ENCODE measurements around the gene CASP6. TPM values are rescaled to one million over a fixed set of nuclear protein-coding genes. Genes with fewer than 3 reads are reported as not detected.
"Not testable (repeated sequence)": the region's sequence is repeated elsewhere in the genome, so short reads cannot be mapped to it uniquely, and the experiment has no call there.

Gene CASP6
- total RNA-seq, 2 donors from 2014 or later = 7.6 to 15.8 TPM

DNA sequence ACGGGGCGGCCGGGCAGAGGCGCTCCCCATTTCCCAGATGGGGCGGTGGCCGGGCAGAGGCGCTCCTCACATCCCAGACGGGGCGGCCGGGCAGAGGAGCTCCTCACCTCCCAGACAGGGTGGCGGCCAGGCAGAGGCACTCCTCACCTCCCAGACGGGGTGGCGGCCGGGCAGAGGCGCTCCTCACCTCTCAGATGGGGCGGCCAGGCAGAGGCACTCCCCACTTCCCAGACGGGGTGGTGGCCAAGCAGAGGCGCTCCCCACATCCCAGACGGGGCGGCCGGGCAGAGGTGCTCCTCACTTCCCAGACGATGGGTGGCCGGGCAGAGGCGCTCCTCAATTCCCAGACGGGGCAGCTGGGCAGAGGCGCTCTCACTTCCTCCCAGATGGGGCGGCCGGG lies 24.8 kb downstream of the CASP6 start:
- intact Hi-C loops (cut with DNase I); ATAC-seq; DNase-seq: not testable (repeated sequence)

DNA sequence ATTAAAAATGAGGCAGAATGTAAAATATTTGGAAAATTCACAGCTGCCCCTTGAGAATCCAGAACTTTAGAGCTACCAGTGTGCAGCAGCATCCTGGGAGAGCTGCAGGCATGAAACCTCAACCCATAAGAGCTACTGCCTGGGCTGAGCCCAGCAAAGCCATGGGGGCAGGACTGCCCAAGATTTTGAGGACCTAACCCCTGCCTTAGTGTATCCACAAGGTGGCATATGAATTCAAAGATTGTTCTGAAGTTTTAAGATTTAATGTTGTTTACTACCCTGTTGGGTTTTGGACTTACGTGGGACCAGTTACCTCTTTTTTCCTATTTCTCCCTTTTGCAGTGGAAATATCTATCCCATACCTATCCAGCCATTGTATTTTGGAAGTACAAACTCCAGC lies 26.4 kb downstream of the CASP6 start:
- DNase-seq = no peak
- no peak for ATAC-seq
- intact Hi-C loops (cut with DNase I) = no loop called here

DNA sequence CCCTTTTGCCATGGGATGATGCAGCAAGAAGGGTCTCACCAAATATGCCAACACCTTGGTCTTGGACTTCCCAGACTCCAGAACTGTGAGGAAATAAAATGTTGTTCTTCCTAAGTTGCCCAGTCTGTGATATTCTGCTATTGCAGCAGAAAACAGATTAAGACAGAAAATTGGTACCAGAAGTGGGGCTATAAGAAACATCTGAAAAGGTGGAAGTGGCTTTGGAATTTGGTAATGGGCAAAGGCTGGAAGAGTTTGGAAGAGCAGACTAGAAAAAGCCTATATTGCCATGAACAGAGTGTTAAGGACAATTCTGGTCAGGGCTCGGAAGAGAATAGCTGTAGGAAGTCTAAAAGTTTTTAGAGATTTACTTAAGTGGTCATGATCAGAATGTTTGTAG lies 27.4 kb downstream of the CASP6 start:
- intact Hi-C loops (cut with DNase I) = no loop called here
- ATAC-seq = no peak

DNA sequence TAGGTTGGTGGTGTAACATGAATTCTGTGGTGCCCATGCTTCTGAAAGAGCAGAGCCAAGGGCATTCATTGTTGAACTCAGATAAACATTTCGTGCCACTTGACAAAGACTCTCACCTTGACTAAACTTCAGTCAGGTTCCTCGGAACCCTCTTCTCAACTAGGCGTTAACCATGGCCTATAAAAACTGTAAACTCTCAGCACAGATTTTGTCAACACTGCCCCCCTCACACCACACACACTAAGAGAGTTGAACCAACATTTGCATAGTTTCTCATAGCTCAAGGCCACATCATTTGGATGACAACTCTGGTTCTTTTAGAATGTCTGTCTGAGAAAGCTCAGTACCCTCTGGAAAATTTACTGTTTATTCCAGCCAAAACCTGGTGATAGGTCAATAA lies 28.1 kb downstream of the CASP6 start:
- no peak for DNase-seq
- no peak for ATAC-seq
- intact Hi-C loops (cut with DNase I) = no loop called here

More for the DNA sequence above, 27.4 kb downstream of the CASP6 start:
- DNase-seq = no peak

GRCh38 chr4:109673303-109673702 lies 29.9 kb downstream of the CASP6 start:
- intact Hi-C loops (cut with DNase I) = no loop called here
- ATAC-seq = no peak
- DNase-seq = no peak

DNA sequence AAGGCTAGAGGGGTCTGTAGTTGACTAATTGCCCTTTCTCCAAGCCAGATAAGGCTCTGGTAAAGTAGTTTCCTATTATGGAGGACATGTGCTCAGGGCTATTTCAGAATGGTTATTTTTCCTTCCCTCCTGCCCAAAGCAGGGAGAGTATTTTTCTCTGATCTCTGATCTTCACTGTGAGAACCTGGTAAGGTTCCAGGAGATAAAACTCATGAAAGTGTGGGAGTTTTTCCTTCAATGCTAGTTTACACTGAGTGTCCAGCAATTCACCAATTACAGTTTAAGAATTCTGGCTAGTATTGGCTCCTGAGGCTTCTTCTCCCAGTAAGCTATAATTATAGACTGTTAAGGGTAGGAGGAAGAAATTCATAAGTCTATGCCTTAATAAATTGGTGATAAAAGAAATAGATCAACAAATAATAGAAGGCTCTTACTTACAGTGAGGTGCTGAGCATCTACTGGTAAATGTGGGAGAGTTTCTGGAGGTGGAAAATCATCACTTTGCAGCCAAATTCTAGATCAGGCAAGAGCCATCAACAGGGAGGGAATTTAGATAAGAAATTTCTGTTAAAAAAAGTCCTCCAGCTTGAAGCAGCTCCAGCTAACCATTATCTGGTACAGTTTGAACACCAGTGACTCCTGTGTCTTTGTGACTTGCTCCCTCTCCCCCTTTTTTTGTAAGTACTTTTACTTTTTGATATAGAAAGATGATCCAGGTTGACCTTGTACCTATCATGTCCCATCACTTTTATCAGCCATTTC lies 30.9 kb downstream of the CASP6 start:
- no peak for DNase-seq

GRCh38 chr4:109671350-109671749 lies 31.9 kb downstream of the CASP6 start:
- DNase-seq (no peak), ATAC-seq (no peak)
- intact Hi-C loops (cut with DNase I) = no loop called here

More for the DNA sequence above, 30.9 kb downstream of the CASP6 start:
- intact Hi-C loops (cut with DNase I) = no loop called here
- peak in 1 of 2 donors; percentile 61 for ATAC-seq

- intact Hi-C loops (cut with DNase I) = no loop called here
- ATAC-seq = no peak
- no peak for DNase-seq
These were observed 37.3 kb downstream of the CASP6 start for GRCh38 chr4:109665783-109666485.

GRCh38 chr4:109662771-109663170 lies 40.5 kb downstream of the CASP6 start:
- intact Hi-C loops (cut with DNase I) = no loop called here
- ATAC-seq (no peak), DNase-seq (no peak)

DNA sequence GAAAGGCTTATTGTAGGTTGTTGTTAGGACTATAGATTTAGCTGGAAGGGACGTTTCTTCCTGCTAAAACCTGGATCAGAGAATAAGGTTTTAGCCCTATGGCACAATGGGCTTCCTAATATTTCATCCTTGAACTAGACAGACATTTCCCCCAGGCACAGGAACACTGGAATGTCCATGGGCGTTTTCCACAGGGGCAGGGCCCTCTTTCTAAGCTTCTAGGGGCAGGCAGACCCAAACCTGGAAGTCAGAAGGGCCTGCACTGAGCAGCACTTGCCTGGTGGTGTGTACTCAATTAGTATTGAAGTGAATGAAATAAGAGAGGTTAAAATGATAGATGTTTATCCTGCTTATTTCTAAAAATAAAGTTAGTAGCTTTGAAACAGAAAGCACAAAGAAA lies 41.1 kb downstream of the CASP6 start:
- ATAC-seq (no peak), DNase-seq (no peak)
- intact Hi-C loops (cut with DNase I) = no loop called here

DNA sequence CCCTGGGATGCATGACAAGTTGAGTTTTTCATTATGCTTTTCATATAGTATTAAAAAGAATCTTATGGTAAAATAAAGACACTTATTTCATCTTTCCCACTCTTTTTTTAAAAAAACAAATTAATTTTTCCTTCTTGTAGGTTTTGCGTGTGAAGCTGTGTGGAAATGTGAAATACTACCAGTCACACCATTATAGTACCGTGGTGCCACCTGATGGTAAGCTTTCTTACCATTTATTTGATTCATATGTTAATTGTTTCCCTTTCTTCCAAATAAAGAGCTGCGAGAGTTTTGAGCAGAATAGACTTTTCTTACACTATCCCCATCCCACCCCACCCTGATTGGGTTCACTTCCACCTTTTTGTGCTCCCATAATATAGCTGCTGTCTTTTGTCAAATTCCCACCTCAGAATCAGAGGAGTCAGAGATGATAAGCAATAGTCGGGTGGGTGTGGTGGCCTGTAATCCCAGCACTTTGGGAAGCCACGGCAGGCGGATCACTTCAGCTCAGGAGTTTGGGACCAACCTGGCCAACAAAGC lies 44.3 kb downstream of the CASP6 start:
- DNase-seq = no peak
- intact Hi-C loops (cut with DNase I) = loop anchor here in 1 of 2 donors (5.0 to 10.0 kb wide), 2 partner anchors 94 to 227 kb away; partner anchors contain the start of genes MCUB and SEC24B
- no peak for ATAC-seq

GRCh38 chr4:109657854-109658418 lies 45.3 kb downstream of the CASP6 start:
- intact Hi-C loops (cut with DNase I) = loop anchor here in 1 of 2 donors (5.0 to 10.0 kb wide), 2 partner anchors 93 to 226 kb away; partner anchors contain the start of genes MCUB and SEC24B
- ATAC-seq (no peak), DNase-seq (no peak)

- no peak for DNase-seq
- intact Hi-C loops (cut with DNase I) = loop anchor here in 1 of 2 donors (5.0 to 10.0 kb wide), 2 partner anchors 91 to 223 kb away; partner anchors contain the start of genes MCUB and SEC24B
- no peak for ATAC-seq
These were observed 47.8 kb downstream of the CASP6 start for GRCh38 chr4:109655396-109655795.

DNA sequence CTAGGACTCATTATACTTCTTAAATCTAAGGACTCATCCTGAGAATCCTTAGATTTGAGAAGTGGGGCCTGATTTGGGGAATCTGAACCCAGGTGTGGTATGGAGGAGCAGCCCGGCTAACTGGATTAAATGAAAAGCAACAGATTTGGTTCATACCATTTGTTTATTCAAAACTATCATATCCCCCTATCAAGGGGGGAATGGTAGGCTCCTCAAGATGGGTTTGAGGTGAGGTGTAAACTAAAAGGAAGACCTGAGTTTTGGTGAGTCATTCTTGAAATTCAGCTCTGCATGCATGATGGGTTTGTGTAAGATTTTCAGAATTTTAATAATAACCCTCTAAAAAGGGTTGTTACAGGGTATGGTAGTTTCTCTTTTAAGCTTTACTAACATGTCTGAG lies 53.4 kb downstream of the CASP6 start:
- ATAC-seq = no peak
- intact Hi-C loops (cut with DNase I) = loop anchor here in 1 of 2 donors (5.0 to 10.0 kb wide), 2 partner anchors 43 to 85 kb away; partner anchors contain the start of gene MCUB
- DNase-seq = no peak

DNA sequence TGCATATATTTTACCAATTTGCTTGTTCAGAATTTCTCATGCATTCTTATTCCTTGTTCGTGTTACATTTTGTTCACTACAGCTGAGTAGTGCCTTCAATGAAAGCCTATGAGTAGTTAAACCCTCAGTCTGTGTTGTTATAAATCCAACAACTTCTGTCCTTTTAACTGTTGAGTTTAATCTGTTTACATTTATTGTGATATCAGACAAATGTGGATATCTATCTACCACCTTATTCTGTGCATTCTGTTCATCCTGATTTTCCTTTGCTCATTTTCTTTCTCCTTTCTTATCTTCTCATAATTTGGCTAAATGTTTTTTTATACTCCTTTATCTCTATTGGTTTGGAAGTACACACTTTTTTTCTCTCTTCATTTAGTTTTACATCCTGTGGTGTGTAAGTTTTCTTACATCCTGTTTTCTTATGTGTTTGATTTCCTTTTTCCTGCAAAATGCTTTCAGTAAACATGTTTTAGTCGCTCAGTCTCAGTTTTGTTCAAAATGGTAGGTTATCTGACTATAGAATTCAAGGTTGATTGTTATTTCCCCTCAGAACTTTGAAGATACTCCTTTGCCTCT lies 54.2 kb downstream of the CASP6 start:
- intact Hi-C loops (cut with DNase I) = loop anchor here in 1 of 2 donors (5.0 kb wide), 1 partner anchor 42 kb away; no protein-coding TSS in a partner anchor
- no peak for DNase-seq
- ATAC-seq = no peak

GRCh38 chr4:109648266-109648996 lies 54.8 kb downstream of the CASP6 start:
- intact Hi-C loops (cut with DNase I) = loop anchor here in 1 of 2 donors (5.0 kb wide), 1 partner anchor 41 kb away; no protein-coding TSS in a partner anchor
- no peak for DNase-seq
- ATAC-seq = peak in 1 of 2 donors; percentile 64

- ATAC-seq = peak; percentile 72 to 91
- no peak for DNase-seq
- intact Hi-C loops (cut with DNase I) = loop anchor here in 1 of 2 donors (5.0 kb wide), 1 partner anchor 39 kb away; no protein-coding TSS in a partner anchor
These were observed 57.2 kb downstream of the CASP6 start for GRCh38 chr4:109645874-109646710.

Measured in left cardiac atrium (tissue), 4 donors.